IMR-90 (cell line): ENCODE results near the gene RALGAPA2. TPM values are rescaled to one million over a fixed set of nuclear protein-coding genes. Genes with fewer than 3 reads are reported as not detected.
A peak's percentile ranks its signal among the peaks of the same experiment; 100 is the strongest.

Source experiments
- ATAC-seq: fragments of 200-7000 bp; cut with Tn5 transposase; 2 replicates; pipeline ENCODE4 v1.9.1; 2020; ENCODE audit warnings: low read depth, mild to moderate bottlenecking, moderate library complexity
- BruUV-seq: library from RNA; stranded (reverse); fragments of 400-500 nt; replicated peaks from 2 replicates; lab custom pipeline; 2021; lab: Mats Ljungman, UMichigan
- CTCF ChIA-PET: fragments of 300-600 bp; formaldehyde crosslinking; extraction: SDS; loops from one replicate; lab custom pipeline; 2021; ENCODE audit warnings: antibody characterized with exemption; lab: Yijun Ruan, JAX
- POLR2A ChIA-PET: fragments of 300-600 bp; sonication (Branson Sonifier 250); formaldehyde crosslinking; loops from one replicate; lab custom pipeline; 2022; ENCODE audit warnings: antibody characterized with exemption; ENCODE audit not compliant: unreplicated experiment; lab: Charles Lee
- DNase-seq: peaks from one replicate; pipeline ENCODE4 v3.0.0; 2013
- H2AFZ ChIP-seq: replicated peaks from 2 replicates; pipeline ENCODE3; 2013; ENCODE audit warnings: low read length, mild to moderate bottlenecking; ENCODE audit not compliant: poor library complexity
- H2AK5ac ChIP-seq: 2 replicates; pipeline ENCODE4 v1.6.1; 2013; ENCODE audit warnings: low read depth, low read length, inconsistent platforms
- H2AK9ac ChIP-seq: replicated peaks from 2 replicates; pipeline ENCODE3; 2013; ENCODE audit warnings: mild to moderate bottlenecking, low read depth, low read length, moderate library complexity; ENCODE audit not compliant: poor library complexity
- H2BK120ac ChIP-seq: 2 replicates; pipeline ENCODE4 v1.6.1; 2013; ENCODE audit warnings: low read depth, low read length, inconsistent platforms
- H2BK15ac ChIP-seq: 3 replicates; pipeline ENCODE4 v1.6.1; 2013; ENCODE audit warnings: low read depth, low read length, inconsistent platforms
- H2BK20ac ChIP-seq: 2 replicates; pipeline ENCODE4 v1.6.1; 2013; ENCODE audit warnings: low read depth, mild to moderate bottlenecking, inconsistent platforms, low read length, moderate library complexity
- H2BK5ac ChIP-seq: 2 replicates; pipeline ENCODE4 v1.6.1; 2013; ENCODE audit warnings: mild to moderate bottlenecking, low read depth, low read length, inconsistent platforms; ENCODE audit not compliant: poor library complexity, severe bottlenecking
- H3K14ac ChIP-seq: replicated peaks from 2 replicates; pipeline ENCODE4 v1.6.1; 2013; ENCODE audit warnings: low read depth, low read length, inconsistent platforms
- H3K18ac ChIP-seq: 2 replicates; pipeline ENCODE4 v1.6.1; 2013; ENCODE audit warnings: low read depth, low read length, control low read depth
- H3K23ac ChIP-seq: 2 replicates; pipeline ENCODE4 v1.6.1; 2013; ENCODE audit warnings: low read depth, low read length, inconsistent platforms
- H3K27ac ChIP-seq: 2 replicates; pipeline ENCODE4 v1.5.1; 2013; ENCODE audit warnings: mild to moderate bottlenecking, control low read depth, low read length; ENCODE audit not compliant: insufficient read depth
- H3K27me3 ChIP-seq: 2 replicates; pipeline ENCODE4 v1.6.1; 2013; ENCODE audit warnings: low read length; ENCODE audit not compliant: control insufficient read depth, insufficient read depth
- H3K36me3 ChIP-seq: 2 replicates; pipeline ENCODE4 v1.6.1; 2013; ENCODE audit warnings: low read length, mixed read lengths; ENCODE audit not compliant: control insufficient read depth, insufficient read depth
- H3K4ac ChIP-seq: 2 replicates; pipeline ENCODE4 v1.6.1; 2013; ENCODE audit warnings: low read depth, low read length, inconsistent platforms
- H3K4me1 ChIP-seq: 2 replicates; pipeline ENCODE4 v1.6.1; 2013; ENCODE audit warnings: low read length, mixed read lengths; ENCODE audit not compliant: control insufficient read depth, insufficient read depth
- H3K4me2 ChIP-seq: 2 replicates; pipeline ENCODE4 v1.6.1; 2013; ENCODE audit warnings: low read depth, mild to moderate bottlenecking, control low read depth, low read length, moderate library complexity
- H3K4me3 ChIP-seq: 2 replicates; pipeline ENCODE4 v1.5.1; 2013; ENCODE audit warnings: low read depth, mild to moderate bottlenecking, control low read depth, low read length, moderate library complexity; ENCODE audit not compliant: insufficient read depth
- H3K56ac ChIP-seq: 2 replicates; pipeline ENCODE4 v1.6.1; 2013; ENCODE audit warnings: low read length, inconsistent platforms; ENCODE audit not compliant: insufficient read depth; ENCODE audit errors: extremely low read depth
- H3K79me1 ChIP-seq, 2 experiments: 2 replicates each; pipeline ENCODE4 v1.6.1; 2013; ENCODE audit warnings: low read length in 2 of 2, inconsistent platforms in 1 of 2, low read depth in 1 of 2
- H3K9ac ChIP-seq: 2 replicates; pipeline ENCODE4 v1.6.1; 2013; ENCODE audit warnings: low read depth, low read length, control low read depth
- H3K9me1 ChIP-seq: 2 replicates; pipeline ENCODE4 v1.6.1; 2013; ENCODE audit warnings: low read length, inconsistent platforms; ENCODE audit not compliant: insufficient read depth
- H3K9me3 ChIP-seq: 2 replicates; pipeline ENCODE4 v1.6.1; 2013; ENCODE audit warnings: low read length; ENCODE audit not compliant: control insufficient read depth, insufficient read depth
- H4K20me1 ChIP-seq: 2 replicates; pipeline ENCODE4 v1.6.1; 2013; ENCODE audit warnings: low read length, inconsistent platforms; ENCODE audit not compliant: insufficient read depth
- H4K5ac ChIP-seq: 2 replicates; pipeline ENCODE4 v1.6.1; 2013; ENCODE audit warnings: mild to moderate bottlenecking, low read depth, low read length, control low read depth
- H4K8ac ChIP-seq, 2 experiments: 2 replicates each; pipeline ENCODE4 v1.6.1; 2013; ENCODE audit warnings: low read depth in 2 of 2, low read length in 2 of 2, control low read depth in 1 of 2, inconsistent platforms in 1 of 2
- H4K91ac ChIP-seq: 2 replicates; pipeline ENCODE4 v1.6.1; 2013; ENCODE audit warnings: low read depth, low read length, inconsistent platforms; ENCODE audit not compliant: insufficient read depth
- CEBPB ChIP-seq: IDR thresholded peaks from 2 replicates; pipeline ENCODE4 v1.6.1; 2012; ENCODE audit warnings: low read depth, low read length, improper control_type of control experiment
- CTCF ChIP-seq: conservative IDR thresholded peaks from 2 replicates; pipeline ENCODE4 v1.5.1; 2012; ENCODE audit warnings: mild to moderate bottlenecking, low read depth, low read length, improper control_type of control experiment
- ELK1 ChIP-seq: fragments of 150-350 bp; IDR thresholded peaks from 2 replicates; pipeline ENCODE4 v1.6.1; 2016; ENCODE audit warnings: low read depth, mild to moderate bottlenecking, low read length, moderate library complexity, borderline replicate concordance
- MAFK ChIP-seq: IDR thresholded peaks from 2 replicates; pipeline ENCODE4 v1.6.1; 2012; ENCODE audit warnings: low read depth, low read length, improper control_type of control experiment
- RAD21 ChIP-seq: IDR thresholded peaks from 2 replicates; pipeline ENCODE4 v1.6.1; 2012; ENCODE audit warnings: low read length, improper control_type of control experiment
- RCOR1 ChIP-seq: IDR thresholded peaks from 2 replicates; pipeline ENCODE4 v1.6.1; 2012; ENCODE audit warnings: mild to moderate bottlenecking, low read length, improper control_type of control experiment; ENCODE audit not compliant: insufficient replicate concordance
- RFX5 ChIP-seq: IDR thresholded peaks from 2 replicates; pipeline ENCODE4 v1.8.0; 2012; ENCODE audit warnings: low read depth, mild to moderate bottlenecking, low read length, moderate library complexity
- SMC3 ChIP-seq: fragments of 150-350 bp; IDR thresholded peaks from 2 replicates; pipeline ENCODE4 v1.6.1; 2016; ENCODE audit warnings: low read depth, mild to moderate bottlenecking, antibody characterized with exemption, low read length, moderate library complexity
- WGBS, 2 experiments: methylation state at CpG; one replicate each; pipeline versions ENCODE4 v1.1.5 to v1.1.7; 2013; ENCODE audit warnings: missing lambda C conversion rate in 2 of 2; ENCODE audit not compliant: insufficient read length in 1 of 2; ENCODE audit errors: extremely low coverage in 2 of 2; 5-methylcytosine and 5-hydroxymethylcytosine counted together
- dilution Hi-C: fragments of 300-500 bp; cut with HindIII; formaldehyde crosslinking; loops from one replicate; pipeline ENCODE4 v1.14.3; 2018; ENCODE audit warnings: low sequenced_read_pairs; ENCODE audit not compliant: unreplicated experiment
- in situ Hi-C: fragments of 300-500 bp; cut with MboI; formaldehyde crosslinking; loops from 3 replicates; pipeline ENCODE4 v1.14.3; 2019; ENCODE audit warnings: low sequenced_read_pairs, inconsistent platforms, mixed read lengths
- intact Hi-C: fragments of 100-400 bp; cut with micrococcal nuclease; formaldehyde crosslinking; loops from 2 replicates; pipeline ENCODE4 v1.10.0; 2022
- polyA plus RNA-seq, 3 experiments: library from polyadenylated mRNA; depleted of rRNA; stranded (reverse); fragments of >200 nt; gene quantifications; 2 replicates each; pipeline ENCODE4 v1.2.3, GENCODE V29; 2012; ENCODE audit warnings: low replicate concordance in 1 of 3
- total RNA-seq: library from RNA; depleted of rRNA; stranded (reverse); fragments of >200 nt; gene quantifications from 2 replicates; pipeline ENCODE4 v1.2.3, GENCODE V29; 2012

RALGAPA2 gene
- total and polyA plus RNA-seq, 2 of the 4 experiments (the other 2 are of a cell fraction), result 1.3 to 3.9 TPM

GRCh38 chr20:20593447-20594170 lies 118.8 kb downstream of the RALGAPA2 start:
- no peak overlapping the region for H3K56ac ChIP-seq
- no peak overlapping the region for H3K14ac ChIP-seq
- DNase-seq (peak; percentile 65), ATAC-seq (peak; percentile 86)
- H4K91ac ChIP-seq, result no peak overlapping the region
- H2AK5ac ChIP-seq, result no peak overlapping the region
- no peak overlapping the region for H2BK15ac ChIP-seq
- no peak overlapping the region for H3K18ac ChIP-seq
- H3K79me1 ChIP-seq, result no peaks in the 10 kb centered on the region
- POLR2A ChIA-PET, result no interaction called here
- H3K9me1 ChIP-seq, result no peaks in the 10 kb centered on the region
- H3K27ac ChIP-seq, result no peak overlapping the region
- peaks cover 4% of the 10 kb centered on the region for H3K4me1 ChIP-seq
- H3K23ac ChIP-seq, result no peak overlapping the region
- H3K4ac ChIP-seq, result no peak overlapping the region
- dilution Hi-C loops, result no loop called here
- BruUV-seq, result no TSS peak
- no peak overlapping the region for H4K5ac ChIP-seq
- WGBS, 2 experiments, result no CpG with 5 or more reads among the region's 9 CpGs
- H2AFZ ChIP-seq, result peak overlapping the region; percentile 64
- TF ChIP-seq RAD21, result peak; percentile 40
- TF ChIP-seq RCOR1, result no peak
- TF ChIP-seq CTCF, result peak; percentile 56
- no peak for TF ChIP-seq ELK1
- peak; percentile 54 for TF ChIP-seq SMC3
- TF ChIP-seq RFX5, result no peak
- TF ChIP-seq CEBPB, result 0 out of 2 replicates have a peak, but pooled peaks have one; percentile 13
- no peak for TF ChIP-seq MAFK
- H3K9ac ChIP-seq, result no peak overlapping the region
- peak overlapping the region; percentile 29 for H3K4me2 ChIP-seq
- H2BK120ac ChIP-seq, result no peak overlapping the region
- CTCF ChIA-PET, result interaction anchor here (0.6 to 3.6 kb wide), 22 partner anchors 8 to 542 kb away, joined by 3 to 39 read pairs (median 4); no protein-coding TSS in a partner anchor
- H2AK9ac ChIP-seq, result no peak overlapping the region
- no peak overlapping the region for H3K4me3 ChIP-seq
- 0 out of 2 replicates have a peak, but pooled peaks cover 4% of the 10 kb centered on the region for H4K20me1 ChIP-seq
- H2BK5ac ChIP-seq, result no peak overlapping the region
- H4K8ac ChIP-seq, result no peak overlapping the region
- intact Hi-C loops, result loop anchor here (1.0 to 10.0 kb wide), 3 partner anchors 233 to 689 kb away; no protein-coding TSS in a partner anchor
- peaks cover 2% of the 10 kb centered on the region for H3K36me3 ChIP-seq
- H2BK20ac ChIP-seq, result no peak overlapping the region
- in situ Hi-C loops, result loop anchor here (10.0 kb wide), 1 partner anchor 509 kb away; no protein-coding TSS in a partner anchor
- no peaks in the 10 kb centered on the region for H3K27me3 ChIP-seq
- no peaks in the 10 kb centered on the region for H3K9me3 ChIP-seq
